ENCODE measurements around the gene SIAH3. TPM values are rescaled to one million over a fixed set of nuclear protein-coding genes. Genes with fewer than 3 reads are reported as not detected.

The SIAH3 gene
- total RNA-seq, 1 donor from 2014 or later: not detected

DNA sequence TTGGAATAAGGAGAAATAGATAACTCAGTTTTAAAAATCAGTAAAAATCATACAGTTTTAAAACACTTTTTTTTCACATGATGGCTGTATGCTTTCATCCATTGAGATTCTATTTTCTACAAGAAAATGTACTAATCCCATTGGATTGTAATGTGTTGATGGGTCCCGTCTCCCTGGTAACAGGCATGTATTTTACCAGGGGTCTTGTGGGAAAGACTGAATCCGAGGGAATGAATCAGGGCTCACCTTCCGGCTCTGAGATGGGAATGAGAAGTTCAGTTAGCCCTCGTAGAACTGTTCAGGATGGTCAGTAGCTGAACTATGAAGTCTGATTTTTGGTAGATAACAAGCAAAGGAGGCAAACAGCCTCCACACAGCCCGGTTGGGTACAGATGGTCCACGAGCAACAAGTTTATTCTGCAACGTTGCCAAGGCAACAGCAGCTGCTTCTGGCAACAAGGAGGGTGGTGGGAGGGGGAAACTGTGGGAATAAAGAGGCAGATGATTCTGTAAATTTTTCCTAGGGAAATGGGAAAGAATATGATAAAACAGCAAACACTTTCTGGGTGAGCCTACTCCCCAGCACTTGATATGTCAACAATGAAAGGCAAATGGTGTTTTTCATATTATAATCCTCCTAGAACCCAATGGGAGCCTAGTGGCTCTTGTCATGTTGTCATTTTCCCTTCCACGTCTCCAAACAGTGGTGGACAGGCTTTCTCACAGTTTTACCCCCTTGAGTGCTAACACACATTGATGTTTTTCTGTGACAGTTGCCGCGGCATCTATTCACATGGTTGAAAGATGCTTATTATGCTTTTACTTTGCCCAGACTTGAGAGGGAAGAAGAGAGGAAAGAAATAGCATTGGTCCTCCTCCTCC, 12.4 kb upstream of the SIAH3 start:
- DNase-seq (ENCODE audit: low read depth, low spot score): no peak

DNA sequence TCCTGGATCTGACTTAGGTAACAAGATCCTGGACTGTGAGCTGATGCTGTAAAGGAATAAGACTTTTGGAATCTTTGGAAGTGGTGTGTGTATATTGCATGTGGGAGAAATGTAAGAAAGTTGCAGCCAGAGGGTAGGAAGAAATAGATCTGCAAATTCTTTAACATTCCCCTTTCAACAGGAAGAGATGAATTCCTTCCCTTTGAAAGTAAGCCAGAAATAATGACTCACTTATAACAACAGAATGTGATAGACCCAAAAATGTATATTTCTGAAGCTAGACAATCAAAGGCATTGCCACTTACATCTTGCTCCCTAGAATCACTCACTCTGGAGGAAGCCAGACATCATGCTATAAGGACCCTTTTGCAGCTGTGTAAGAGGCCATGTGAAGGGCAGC, 9.8 kb upstream of the SIAH3 start:
- no peak for DNase-seq (ENCODE audit: low read depth, low spot score)

DNA sequence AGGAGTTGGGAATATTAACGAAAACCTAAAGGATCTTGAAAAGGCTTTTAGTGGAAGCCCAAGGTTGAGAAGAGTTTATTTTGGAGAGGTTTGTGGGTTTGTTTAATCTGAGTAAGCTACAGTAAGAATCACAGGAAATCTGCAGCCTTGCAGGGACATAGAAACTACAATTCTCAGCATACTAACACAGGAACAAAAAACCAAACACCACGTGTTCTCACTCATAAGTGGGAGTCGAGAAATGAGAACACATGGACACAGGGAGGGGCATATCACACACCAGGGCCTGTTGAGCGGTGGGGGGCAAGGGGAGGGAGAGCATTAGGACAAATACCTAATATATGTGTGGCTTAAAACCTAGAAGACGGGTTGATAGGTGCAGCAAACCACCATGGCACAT, 8.7 kb upstream of the SIAH3 start:
- DNase-seq (ENCODE audit: low read depth, low spot score): no peak

DNA sequence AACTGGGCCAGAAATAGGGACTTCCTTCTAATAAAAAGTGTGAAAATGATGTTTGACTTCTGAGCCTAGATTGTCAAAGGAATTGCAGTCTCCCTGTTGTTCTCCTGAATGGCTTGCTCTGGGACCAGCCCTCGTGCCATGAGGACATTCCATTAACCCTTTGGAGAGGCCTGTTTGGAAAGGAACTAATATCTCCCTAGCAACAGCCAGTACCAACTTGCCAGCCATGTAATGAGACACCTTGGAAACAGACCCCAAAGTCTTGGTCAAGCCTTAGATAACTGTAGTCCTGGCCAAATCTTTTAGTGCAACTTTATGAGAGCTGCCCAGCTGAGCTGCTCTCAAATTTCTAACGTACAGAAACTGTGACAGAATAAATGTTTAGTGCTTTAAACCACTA, 8.2 kb upstream of the SIAH3 start:
- DNase-seq (ENCODE audit: low read depth, low spot score): no peak

DNA sequence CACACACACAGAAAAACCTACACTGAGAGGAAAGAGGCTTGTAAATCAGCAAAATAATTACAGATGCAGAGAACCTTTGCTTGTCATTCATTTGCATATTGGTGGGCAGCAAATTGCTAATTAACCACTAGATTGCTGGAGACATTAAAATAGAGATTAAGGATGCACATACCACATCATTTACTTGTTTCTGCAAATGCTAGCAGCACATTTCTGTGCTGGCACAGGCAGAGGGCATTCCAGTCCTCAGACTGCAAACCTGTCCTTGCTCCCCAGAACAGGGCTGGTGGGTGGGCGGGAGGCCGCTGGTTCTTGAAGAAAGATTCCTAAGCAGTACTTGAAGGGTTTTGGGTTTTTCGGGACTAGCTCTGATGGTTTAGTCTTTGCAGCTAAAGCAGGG, 941 bp upstream of the SIAH3 start:
- no peak for DNase-seq (ENCODE audit: low read depth, low spot score)

DNA sequence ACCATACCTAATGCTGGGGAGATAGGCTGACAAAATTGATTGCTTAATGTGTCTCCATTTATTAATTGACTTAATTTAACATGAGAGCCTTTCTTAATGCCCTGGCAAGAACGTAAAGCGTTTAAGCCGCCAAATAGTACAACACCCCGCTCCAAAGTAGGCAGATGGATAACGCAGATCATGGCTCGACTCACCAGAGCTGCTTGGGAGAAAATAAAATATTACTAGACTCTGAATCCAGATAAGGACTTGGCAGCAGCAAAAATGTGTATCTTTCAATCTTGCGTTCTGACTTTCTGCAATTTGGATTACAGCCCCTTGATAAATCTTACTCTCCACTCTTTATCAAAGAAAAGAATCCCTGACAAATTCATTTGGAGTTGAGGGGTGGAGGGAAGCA, 403 bp upstream of the SIAH3 start:
- no peak for DNase-seq (ENCODE audit: low read depth, low spot score)

DNA sequence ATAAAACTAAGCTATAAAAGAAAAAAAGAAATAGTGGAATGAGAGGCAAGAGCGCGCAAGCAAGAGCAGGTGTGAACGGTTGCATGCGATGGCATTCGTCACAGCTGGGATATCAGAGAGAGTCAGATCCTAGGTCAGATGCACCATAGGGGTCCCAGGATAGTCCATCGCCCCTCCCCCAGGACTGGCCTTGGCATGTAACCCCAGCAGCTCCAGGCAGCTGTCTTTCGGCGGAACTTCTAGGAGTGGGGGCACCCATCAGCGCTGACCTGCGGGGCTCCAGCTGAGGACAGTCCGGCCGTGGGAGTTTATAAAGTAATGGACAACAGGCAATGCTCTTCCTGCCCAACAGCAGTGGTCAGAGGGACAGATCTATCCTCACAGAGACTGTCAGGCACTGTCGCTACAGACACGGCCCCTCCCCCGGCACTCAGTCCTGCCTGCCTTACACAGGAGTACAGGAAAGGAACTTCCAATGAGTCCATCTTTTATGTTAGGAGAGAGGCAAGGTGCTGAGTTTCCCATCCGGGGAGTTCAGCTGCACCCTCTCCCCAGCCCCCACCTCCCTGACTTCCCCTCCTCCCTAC, 1.4 kb downstream of the SIAH3 start:
- no peak for DNase-seq (ENCODE audit: low read depth, low spot score)

DNA sequence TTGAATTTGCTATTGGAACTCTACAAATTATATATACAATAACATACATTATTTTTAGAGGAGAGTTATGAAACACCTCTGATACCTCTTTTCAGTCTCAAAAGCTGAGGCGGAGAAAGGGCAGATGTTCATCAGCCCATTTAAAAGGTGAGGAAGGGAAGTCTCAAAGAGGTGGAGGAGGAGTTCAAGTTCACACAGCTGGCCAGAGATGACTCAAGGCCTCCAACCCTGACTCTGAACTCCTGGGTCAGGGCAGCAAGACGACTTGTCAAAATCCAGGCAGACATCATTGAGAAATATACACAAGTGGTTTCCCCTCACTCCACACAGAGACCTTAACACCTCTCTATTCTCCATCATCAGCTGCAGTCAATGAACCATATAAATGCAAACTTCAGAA, 2.1 kb downstream of the SIAH3 start:
- DNase-seq (ENCODE audit: low read depth, low spot score): no peak

DNA sequence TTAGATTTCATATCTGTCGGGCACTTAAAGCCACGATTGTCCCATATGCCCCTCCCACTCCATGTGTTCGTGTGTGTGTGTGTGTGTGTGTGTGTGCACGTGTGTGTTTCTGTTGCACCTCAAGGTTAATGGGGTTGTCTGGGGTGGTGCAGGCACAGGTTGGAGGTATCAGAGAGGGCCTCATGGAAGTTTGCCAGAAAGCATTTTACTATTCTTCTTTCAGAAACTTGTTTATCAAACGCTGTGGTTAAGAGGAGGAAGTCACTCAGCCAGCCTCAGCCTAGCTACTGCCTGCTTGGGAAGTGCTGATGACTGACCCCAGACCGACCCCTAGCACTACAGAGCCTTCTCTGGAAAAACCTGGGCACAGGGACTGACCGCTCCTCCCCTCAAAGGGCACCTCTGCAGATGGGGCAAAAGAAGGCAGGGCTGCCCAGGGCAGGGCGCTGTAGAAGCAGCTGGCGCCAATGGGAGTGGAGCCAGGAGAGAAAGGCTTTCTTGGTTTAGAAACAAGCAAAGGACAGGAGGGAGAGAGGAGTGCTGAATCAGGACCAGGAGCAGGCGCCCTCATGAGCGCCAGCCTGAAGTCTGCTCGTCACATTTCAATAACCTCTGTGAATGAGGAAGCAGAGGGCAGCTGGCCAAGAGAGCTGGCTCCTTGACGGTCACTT, 3.9 kb downstream of the SIAH3 start:
- peak; percentile 26 for DNase-seq (ENCODE audit: low read depth, low spot score)

DNA sequence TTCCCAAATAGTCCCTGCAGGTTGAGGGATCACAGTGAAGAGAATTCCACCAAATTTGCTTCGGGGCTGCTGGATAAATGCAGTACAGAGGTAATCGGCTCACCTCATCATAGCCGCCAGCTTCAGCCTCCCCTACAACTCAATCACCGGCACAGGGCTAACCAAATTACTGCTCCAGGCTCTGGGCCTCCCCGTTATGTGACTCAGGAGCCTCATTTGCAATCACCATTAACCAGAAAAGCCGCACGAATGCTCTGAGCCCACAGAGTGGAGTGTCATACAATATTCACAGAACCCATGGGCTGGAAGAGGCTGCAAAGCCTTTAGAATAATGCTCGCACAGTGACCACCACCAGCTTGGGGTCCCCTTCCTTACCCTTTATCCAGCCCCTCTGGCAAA, 4.9 kb downstream of the SIAH3 start:
- no peak for DNase-seq (ENCODE audit: low read depth, low spot score)

DNA sequence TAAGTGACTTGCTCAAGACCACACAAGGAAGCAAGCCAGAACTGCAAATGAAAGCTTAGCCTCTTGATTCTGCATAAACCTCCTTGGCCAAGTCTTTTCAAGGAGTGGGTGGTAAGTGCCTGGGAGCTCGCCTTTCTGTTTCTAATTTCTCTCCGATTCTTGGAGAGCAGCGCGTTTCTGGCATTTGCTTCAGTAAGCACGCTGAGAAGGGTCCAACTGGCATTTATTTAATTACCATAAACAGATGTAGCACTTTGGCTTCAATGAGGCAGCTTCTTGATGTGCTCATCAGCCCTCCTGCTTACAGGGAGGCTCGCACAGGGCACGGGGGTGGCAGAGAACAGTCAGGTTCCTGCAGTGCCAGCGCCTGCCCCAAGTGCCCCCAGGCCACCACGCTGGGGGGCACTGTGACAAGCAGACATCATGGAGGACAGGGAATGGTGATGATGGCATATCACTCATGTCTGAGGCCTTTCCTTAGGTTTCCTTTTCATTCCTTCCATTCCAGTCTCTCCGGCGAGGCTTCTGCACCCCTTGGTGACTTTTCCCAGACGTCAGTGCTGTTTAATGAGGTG, 13.3 kb downstream of the SIAH3 start:
- no peak for DNase-seq (ENCODE audit: low read depth, low spot score)

DNA sequence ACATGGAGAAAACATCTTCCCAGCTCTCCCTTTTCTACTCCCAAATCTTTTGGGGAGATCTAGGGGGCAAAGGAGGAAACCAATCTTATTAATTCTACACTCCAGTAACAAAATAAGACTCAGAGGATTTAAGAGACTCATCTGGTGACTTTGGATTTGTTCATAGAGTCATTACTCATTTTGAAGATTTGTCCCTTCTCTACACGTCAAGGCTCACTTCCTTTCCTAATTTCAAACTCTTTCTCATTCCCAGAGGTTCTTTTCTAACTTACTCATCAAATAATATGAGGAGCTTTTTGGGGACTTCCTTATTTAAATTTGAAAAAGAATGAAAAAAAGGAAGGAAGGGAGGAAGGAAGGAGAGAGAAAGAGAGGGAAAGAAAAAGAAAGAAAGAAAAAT, 14.4 kb downstream of the SIAH3 start:
- DNase-seq (ENCODE audit: low read depth, low spot score): no peak

DNA sequence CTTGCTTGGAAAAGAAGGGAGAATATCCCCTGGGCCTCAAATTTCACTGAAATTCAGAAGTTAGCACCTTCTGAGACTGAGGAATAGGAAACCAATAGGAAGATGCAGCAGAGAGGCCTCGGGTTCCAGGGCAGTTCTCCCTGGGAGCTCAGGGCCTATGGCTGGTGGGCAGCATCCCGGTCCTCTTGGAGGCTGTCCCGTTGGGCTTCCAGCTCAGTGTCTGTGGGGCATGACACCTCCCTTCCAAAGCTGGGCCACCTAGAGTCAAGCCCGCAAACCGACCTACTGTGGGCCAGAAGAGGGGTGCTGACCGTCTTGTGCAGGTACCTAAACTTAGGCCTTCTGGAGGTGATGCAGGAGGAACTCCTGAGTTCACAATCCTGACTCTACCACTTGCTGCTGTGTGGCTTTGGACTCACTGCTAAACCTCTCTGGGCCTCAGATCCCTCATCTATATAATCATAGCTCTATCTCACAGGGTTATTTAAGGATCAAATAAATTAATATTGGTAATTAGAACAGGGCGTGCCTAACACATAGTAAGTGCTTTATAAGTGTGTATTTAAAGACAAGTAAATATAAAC, 17.1 kb downstream of the SIAH3 start:
- DNase-seq (ENCODE audit: low read depth, low spot score): no peak

DNA sequence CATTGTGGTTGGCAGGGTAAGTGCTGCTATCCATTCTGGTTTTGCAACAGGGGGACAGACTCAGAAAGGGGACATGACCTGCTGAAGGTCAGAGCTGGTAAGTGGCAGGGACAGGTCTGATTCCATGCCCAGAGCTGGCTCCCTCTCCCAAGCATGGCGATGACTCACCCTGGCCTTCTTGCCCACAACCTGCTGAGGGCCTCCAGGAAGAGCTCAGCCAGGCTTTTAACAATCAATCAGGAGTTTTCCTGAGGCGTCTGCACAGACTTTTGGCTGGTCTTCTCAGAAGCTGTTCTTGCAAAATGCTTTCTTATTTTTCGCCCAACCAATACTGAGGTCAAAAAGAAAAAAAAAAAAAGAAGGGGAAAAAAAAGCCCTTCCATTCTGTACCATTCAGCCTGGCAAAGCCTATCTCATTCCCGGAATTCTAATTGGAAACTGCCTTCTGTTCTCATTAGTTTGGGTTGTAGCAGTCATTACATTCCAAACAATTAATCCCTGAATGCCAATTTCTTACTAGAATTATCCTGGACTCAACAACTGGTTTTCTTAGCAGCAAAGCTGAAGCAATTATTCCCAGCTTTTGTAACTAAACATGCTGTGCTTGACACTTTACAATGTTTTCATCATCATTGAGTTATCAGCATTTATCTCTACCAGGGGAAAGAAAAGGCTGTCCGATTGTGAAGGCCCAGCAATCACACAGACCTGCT, 17.7 kb downstream of the SIAH3 start:
- no peak for DNase-seq (ENCODE audit: low read depth, low spot score)

DNA sequence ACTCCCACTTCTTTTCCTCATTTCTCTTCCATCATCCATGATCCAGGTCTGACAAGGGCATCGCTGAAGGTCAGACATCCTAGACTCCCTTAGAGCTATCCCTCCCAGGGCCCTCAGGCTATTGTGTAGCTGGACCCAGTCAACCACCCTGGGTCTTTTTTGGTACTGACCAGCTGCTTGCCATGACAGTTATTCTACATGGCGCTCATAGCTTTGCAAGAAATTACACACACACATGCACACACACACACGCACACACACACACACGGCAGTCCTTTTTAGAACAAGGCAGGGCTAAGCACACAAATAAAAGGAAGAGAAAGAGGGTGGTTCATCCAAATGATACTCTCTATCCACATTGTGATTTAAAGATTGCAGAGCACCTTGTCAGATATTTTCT, 18.3 kb downstream of the SIAH3 start:
- DNase-seq (ENCODE audit: low read depth, low spot score): no peak

DNA sequence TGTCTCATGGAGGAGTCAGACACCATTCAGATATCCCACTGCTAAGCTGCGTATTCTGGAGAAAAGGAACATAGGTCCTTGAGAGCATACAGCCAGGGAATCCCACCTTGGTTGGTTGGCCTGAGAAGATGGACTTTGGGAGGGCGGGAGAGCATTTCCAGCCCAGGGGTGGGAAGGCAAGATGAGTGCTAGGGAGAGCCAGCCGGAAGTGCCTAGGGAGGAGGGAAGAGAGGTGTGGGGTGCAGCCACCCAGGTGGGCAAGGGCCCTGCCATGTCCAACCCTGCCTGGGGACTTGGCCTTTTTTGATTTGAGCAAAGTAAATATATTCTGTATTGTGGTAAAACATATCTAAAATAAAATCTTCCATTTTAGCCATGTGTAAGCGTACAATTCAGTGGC, 19.7 kb downstream of the SIAH3 start:
- no peak for DNase-seq (ENCODE audit: low read depth, low spot score)

DNA sequence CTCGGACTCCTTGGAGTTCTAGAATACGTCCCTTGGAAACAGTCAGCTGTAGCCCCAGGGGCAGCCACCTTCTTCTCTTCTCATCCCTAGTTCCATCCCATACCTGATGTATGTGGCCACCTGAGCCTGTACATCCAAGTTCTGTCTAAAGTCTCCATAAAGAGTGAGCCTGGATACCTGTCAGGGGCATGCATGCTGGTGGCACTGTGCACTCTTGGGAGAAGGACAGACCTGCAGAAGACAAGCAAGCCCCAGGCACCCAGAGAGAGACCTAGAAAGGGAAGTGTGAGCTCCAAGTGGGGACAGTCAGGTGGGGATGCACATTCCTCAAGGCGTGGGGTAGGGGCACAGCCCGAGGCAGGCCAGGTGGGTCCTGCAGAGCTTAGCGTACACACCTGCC, 21.4 kb downstream of the SIAH3 start:
- no peak for DNase-seq (ENCODE audit: low read depth, low spot score)

DNA sequence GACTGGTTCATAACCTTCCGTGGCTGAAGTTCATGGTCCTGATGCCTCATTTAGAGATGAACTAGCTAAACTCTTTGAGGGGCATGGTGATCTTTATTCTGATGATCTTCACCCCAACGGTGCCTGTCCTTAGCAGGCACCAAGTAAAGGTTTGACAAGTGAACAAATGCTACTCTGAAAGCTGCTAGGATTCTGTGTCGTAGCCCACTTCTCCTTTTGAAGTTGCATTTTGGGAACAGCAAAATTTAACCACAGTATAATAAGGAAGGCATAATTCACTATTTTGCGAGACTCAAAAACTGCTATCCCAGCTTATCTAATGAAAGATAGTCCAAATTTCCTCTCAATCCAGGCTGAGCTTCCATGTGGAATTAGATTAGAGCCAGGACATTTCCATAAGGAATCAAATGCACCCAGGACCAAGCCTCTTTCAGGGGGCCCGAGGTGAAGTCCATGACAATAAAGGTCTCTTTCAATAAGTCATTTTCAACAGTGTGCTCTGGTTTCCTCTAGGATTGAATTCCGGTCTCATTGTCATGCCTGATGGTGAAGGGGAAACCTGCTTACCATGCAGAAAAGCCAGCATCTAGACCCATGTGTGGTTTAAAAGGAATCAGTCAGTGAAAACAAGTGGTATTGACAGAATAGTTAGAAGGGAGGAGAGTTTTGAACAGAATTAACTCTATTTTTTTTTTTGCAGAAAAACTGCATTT, 23.1 kb downstream of the SIAH3 start:
- no peak for DNase-seq (ENCODE audit: low read depth, low spot score)

DNA sequence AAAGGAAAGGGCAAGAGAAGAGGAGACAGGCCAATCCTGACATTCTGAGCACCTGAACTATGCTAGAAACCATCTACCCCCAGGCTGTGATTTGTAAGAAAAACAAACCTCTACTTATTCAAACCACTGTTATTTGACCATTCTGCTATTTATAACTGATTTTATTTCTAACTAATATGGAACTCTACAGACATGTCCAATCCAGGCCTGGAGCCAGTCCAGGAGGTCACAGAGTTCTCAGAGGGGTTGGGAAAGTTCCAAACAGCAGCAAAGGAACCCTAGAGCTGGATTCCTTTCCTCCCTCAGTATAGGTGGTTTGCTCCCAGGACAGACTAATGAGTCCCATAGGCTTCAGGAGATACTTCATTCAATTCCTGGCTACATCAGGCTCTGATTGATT, 24.2 kb downstream of the SIAH3 start:
- DNase-seq (ENCODE audit: low read depth, low spot score): no peak

DNA sequence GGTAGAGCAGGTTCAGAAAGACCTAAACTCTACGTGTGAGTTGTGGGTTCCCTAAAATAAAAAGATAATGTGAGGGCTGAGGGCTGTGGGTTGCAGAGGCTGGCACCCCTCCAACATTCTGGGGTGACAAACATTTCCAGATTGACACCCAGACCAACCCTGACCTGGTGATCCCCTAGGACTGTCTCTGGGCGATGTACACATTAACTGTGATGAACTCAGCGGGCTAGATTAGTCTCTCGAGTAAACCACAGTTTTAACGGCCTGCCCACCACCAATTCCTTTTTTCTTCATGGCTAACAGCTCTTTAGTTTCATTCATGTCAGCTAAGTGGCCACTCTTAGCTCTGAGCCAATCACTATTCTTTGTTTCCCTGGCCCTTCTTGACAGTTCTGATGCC, 24.8 kb downstream of the SIAH3 start:
- no peak for DNase-seq (ENCODE audit: low read depth, low spot score)

DNA sequence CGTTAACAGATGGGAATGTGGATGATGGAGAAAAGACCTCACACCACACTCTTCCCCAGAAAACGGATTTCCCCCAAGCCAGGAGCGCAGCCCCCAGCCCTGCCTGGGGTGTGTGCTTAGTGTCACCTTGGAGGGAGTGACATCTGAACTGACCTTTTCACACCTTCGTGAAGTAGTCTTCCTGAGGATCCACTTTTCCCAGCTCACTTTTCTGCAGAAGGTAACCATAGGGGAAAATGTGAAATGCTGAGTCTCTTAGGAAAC, 26.2 kb downstream of the SIAH3 start:
- no peak for DNase-seq (ENCODE audit: low read depth, low spot score)

Measured in pulmonary artery endothelial cell (primary cell).